CD4-positive, alpha-beta T cell treated with Interleukin-21 for 1 hour (primary cell): ENCODE measurements around the gene DAZAP1.

ENCODE experiments used
- DNase-seq: peaks from one replicate; pipeline ENCODE4 v3.0.0-alpha.2; 2020

DAZAP1 gene

GRCh38 chr19:1426736-1427135 is 19.4 kb downstream of the DAZAP1 start:
- no peak for DNase-seq

DNA sequence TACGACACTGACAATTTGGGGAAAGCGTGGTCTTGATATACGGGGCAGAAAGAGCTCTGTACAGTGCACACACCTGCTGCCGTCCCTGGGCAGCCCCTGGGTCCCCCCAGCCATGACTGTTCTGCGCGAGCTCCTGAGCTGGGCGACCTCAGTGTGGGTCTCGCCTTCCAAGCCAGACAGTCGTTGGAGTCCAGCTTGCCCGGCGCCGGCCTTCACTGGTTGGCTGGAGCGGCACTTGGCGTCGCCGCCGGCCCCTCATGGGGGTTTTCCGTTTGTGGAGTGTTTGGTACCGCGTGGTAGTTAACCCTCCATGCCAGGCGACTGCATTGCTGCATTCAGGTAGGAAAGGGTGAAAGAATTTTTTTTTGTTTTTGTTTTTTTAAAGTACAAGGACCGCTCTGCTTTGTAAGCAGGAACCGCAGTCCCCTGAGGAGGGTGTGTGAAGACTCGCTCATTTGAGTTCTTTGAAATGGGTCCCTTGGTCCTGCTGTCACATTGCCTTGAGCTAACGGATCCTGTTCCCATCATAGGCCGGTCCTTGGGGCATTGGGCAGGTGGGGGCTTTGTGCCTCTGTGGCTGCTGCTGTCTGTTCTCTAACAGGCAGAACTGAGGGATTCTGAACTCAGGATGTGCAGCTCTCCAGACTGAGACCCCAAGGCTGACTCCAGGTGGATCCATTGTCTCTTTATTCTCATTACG is 20.0 kb downstream of the DAZAP1 start:
- no peak for DNase-seq

GRCh38 chr19:1428738-1429391 is 21.5 kb downstream of the DAZAP1 start:
- DNase-seq = no peak

DNA sequence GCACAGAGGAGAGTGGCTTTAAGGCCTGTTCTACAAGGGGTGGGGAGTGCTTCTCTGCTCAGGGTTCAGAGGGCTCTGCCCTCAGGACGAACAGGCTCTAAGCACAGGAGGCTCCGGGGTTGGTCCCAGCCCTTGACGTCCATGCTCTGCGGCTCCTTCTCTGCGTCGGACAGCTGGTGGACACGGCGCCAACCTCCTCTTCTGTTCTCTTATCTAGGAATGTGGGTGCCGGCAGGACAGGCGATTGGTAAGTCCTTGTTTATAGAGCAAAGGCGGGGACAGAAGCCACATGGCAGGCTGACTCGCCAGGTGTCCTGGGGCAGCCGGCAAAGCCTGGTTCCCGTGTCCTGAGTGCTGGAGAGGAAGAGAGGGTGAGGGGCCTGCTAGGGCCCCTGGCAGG is 22.4 kb downstream of the DAZAP1 start:
- no peak for DNase-seq

DNA sequence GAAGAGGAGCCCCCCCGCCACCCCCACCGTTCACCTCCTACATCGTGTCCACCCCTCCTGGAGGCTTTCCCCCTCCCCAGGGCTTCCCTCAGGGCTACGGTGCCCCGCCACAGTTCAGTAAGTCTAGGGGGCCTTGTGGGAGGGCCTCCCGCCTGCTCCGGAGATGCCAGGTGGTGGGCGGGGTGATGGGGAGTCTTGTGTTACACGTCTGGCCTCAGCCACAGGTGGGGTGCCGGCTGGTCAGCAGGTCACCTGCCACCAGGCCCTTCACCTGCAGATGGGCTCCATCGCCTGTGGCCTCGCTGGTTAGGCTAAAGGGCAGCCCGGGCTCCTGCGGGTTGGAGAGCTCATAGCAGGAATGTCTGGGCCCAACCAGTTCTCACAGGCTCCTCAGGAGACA is 22.9 kb downstream of the DAZAP1 start:
- no peak for DNase-seq

GRCh38 chr19:1431759-1432506 is 24.5 kb downstream of the DAZAP1 start:
- no peak for DNase-seq

- no peak for DNase-seq
Measured at GRCh38 chr19:1432507-1432887, 25.1 kb downstream of the DAZAP1 start.

- DNase-seq = no peak
Measured at GRCh38 chr19:1433119-1434039, 26.0 kb downstream of the DAZAP1 start.

GRCh38 chr19:1434040-1434366 is 26.6 kb downstream of the DAZAP1 start:
- no peak for DNase-seq

DNA sequence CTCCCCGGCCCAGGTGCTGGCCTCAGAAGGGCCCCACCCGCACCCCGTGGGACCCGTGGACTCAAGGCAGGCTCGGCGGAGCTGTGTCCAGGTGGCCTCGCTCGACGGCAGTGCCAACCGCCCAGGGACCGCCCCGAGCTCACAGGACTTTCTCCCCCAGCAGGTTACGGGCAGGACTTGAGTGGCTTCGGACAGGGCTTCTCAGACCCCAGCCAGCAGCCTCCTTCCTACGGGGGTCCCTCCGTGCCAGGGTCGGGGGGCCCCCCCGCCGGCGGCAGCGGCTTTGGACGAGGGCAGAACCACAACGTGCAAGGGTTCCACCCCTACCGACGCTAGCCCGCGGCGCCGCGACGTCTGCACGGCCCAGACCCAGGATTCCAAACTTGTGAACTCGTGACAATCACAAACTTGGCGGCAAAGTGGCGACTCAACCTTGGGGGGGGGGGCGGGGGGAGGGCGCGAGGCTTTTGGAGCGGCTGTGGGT is 27.2 kb downstream of the DAZAP1 start:
- DNase-seq = no peak

- no peak for DNase-seq
Measured at GRCh38 chr19:1435378-1435989, 28.1 kb downstream of the DAZAP1 start.

GRCh38 chr19:1437609-1438008 is 30.2 kb downstream of the DAZAP1 start:
- no peak for DNase-seq

- peak; percentile 96 for DNase-seq
Measured at GRCh38 chr19:1438035-1438932, 30.9 kb downstream of the DAZAP1 start, which contains the start of gene RPS15. RPS15 (plus strand) TSS chr19:1438396; CDS start chr19:1438426, 30 bp downstream.

- no peak for DNase-seq
Measured at GRCh38 chr19:1438933-1439354, 31.6 kb downstream of the DAZAP1 start.

DNA sequence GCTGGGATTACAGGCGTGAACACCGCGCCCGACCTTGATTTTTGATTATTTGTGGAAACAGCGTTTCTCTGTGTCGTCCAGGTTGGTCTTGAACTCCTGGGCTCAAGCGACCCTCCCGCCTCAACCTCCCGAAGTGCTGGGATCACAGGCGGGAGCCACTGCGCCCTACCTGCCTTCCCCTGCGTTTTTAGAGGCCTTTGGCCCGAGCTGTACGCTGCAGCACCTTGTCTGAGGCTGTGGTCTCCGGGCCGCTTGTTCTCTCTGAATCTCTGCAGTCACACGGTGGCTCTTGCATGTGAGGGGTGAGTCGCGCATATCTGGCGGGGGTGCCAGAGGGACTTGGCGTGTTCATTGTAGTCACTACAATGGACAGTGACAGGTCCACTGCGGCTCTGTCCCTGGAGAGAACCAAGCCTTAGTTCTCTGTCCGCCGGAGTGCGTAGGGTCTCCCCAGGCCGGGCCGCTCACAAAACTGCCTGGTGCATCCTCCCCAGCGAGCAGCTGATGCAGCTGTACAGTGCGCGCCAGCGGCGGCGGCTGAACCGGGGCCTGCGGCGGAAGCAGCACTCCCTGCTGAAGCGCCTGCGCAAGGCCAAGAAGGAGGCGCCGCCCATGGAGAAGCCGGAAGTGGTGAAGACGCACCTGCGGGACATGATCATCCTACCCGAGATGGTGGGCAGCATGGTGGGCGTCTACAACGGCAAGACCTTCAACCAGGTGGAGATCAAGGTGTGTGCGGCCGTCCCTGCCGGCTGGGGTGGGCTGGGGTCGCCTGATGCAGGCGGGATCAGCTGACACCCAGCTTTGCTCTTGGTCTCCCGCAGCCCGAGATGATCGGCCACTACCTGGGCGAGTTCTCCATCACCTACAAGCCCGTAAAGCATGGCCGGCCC is 32.4 kb downstream of the DAZAP1 start:
- DNase-seq = peak; percentile 42

DNA sequence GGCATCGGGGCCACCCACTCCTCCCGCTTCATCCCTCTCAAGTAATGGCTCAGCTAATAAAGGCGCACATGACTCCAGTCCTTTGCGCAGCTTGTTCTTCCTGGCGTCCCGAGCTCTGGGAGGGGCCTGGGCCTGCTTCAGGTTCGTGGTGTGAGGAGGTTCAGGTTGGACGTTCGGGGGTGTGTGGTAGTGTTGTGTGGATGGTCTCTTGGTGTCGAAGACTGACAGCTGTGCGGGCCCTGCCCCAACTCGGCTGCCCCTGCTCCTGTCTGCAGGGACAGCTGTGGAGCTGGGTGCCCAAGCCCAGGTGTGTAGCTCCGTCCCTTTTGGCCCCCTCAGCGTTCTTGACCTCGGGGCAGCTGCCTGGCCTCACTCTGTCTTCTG is 33.0 kb downstream of the DAZAP1 start:
- DNase-seq = no peak

DNA sequence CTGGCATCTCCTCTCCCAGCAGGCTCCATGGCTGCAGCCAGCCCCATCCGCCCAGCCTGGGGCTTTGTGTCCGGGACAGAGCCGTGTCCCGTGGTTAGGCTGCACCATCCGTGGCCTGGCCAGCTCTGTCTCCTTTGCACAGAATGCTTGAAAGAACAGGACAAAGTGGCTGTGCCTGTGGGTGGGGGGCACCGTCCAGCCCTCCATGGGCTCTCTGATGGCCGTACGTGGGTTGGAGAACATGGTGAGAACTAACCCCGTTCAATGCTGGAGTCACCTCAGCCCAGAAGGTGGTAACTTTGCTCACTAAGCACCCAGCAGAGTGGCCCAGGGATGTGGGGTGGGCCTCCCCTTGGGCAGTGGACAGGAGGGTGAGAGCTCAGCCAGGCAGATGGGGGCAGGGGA is 33.6 kb downstream of the DAZAP1 start:
- no peak for DNase-seq

- DNase-seq = no peak
Measured at GRCh38 chr19:1441677-1442438, 34.5 kb downstream of the DAZAP1 start.

DNA sequence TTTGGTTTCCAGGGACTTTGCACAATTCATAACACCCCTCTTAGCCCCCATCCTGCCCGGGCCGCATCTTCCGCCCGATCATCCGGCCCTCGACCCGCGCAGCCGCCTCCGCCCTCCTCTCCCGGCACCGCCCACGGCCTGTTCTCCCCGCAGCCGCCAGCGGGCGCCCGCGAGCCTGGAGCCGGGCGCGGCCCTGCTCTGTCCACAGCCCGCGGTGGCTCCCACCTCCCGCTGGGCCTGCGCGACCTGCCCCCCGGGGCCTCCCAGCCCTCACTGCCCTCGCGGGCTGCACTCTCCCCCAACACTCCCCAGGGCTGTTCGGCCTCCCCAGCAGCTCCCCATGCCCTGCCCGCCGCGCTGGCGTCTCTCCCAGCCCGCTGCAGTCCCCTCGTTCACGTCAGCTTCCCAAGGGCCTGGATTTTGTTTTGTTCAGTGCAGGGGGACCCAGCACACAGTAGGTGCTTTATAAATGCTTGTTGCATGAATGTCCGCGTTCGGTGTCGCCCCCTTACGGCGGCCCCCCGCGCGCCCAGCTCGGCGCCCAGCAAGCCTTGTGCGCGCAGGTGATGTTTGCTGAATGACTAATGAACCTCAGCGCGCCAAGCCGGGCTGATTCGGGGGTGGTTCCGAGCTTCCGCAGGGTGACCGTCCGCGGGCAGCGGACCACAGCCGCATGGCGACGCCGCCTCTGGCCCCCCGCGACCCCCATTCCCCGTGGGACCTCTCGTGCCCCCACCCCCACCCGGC is 38.0 kb downstream of the DAZAP1 start:
- peak; percentile 82 for DNase-seq
